GM18511 (cell line): ENCODE results near the gene ITGB6.
"Not testable (repeated sequence)": the region's sequence is repeated elsewhere in the genome, so short reads cannot be mapped to it uniquely, and the experiment has no call there.

ENCODE experiments used
- ATAC-seq: cut with Tn5 transposase; IDR thresholded peaks from one replicate; pipeline ENCODE4 v1.9.1; 2021; ENCODE audit warnings: mild to moderate bottlenecking, moderate library complexity; ENCODE audit not compliant: unreplicated experiment

The ITGB6 gene

GRCh38 chr2:160142472-160142871 lies 57.6 kb downstream of the ITGB6 start:
- no peak for ATAC-seq

- ATAC-seq, result no peak
Measured at GRCh38 chr2:160141912-160142311, 58.2 kb downstream of the ITGB6 start.

GRCh38 chr2:160141419-160141818 lies 58.7 kb downstream of the ITGB6 start:
- ATAC-seq, result no peak

GRCh38 chr2:160140471-160140870 lies 59.6 kb downstream of the ITGB6 start:
- ATAC-seq, result no peak

GRCh38 chr2:160139991-160140390 lies 60.1 kb downstream of the ITGB6 start:
- no peak for ATAC-seq

GRCh38 chr2:160139350-160139749 lies 60.7 kb downstream of the ITGB6 start:
- no peak for ATAC-seq

- no peak for ATAC-seq
Measured at GRCh38 chr2:160138406-160138805, 61.7 kb downstream of the ITGB6 start.

GRCh38 chr2:160137464-160137863 lies 62.6 kb downstream of the ITGB6 start:
- ATAC-seq, result no peak

- no peak for ATAC-seq
Measured at GRCh38 chr2:160132761-160133160, 67.3 kb downstream of the ITGB6 start.

- no peak for ATAC-seq
Measured at GRCh38 chr2:160126756-160127155, 73.3 kb downstream of the ITGB6 start.

GRCh38 chr2:160126315-160126714 lies 73.8 kb downstream of the ITGB6 start:
- no peak for ATAC-seq

GRCh38 chr2:160125828-160126227 lies 74.2 kb downstream of the ITGB6 start:
- no peak for ATAC-seq

GRCh38 chr2:160125366-160125765 lies 74.7 kb downstream of the ITGB6 start:
- no peak for ATAC-seq

- ATAC-seq, result no peak
Measured at GRCh38 chr2:160124571-160124970, 75.5 kb downstream of the ITGB6 start.

GRCh38 chr2:160114721-160115120 lies 85.4 kb downstream of the ITGB6 start:
- not testable (repeated sequence) for ATAC-seq

GRCh38 chr2:160114020-160114419 lies 86.1 kb downstream of the ITGB6 start:
- ATAC-seq, result no peak

GRCh38 chr2:160111951-160112798 lies 87.9 kb downstream of the ITGB6 start:
- ATAC-seq, result peak; percentile 73

- ATAC-seq, result no peak
Measured at GRCh38 chr2:160110674-160111239, 89.3 kb downstream of the ITGB6 start.

GRCh38 chr2:160109939-160110673 lies 90.0 kb downstream of the ITGB6 start:
- peak; percentile 83 for ATAC-seq

GRCh38 chr2:160109243-160109642 lies 90.8 kb downstream of the ITGB6 start:
- ATAC-seq, result no peak

GRCh38 chr2:160108646-160109045 lies 91.4 kb downstream of the ITGB6 start:
- no peak for ATAC-seq

GRCh38 chr2:160105366-160105765 lies 94.7 kb downstream of the ITGB6 start:
- ATAC-seq, result no peak
